Measurements from ENCODE around the gene SLC1A1. TPM values are rescaled to one million over a fixed set of nuclear protein-coding genes. Genes with fewer than 3 reads are reported as not detected.

SLC1A1 gene
- total RNA-seq (2014; rRNA removed; shearing (Covaris generic)): 39.4 and 40.7 TPM in 2 replicates

DNA sequence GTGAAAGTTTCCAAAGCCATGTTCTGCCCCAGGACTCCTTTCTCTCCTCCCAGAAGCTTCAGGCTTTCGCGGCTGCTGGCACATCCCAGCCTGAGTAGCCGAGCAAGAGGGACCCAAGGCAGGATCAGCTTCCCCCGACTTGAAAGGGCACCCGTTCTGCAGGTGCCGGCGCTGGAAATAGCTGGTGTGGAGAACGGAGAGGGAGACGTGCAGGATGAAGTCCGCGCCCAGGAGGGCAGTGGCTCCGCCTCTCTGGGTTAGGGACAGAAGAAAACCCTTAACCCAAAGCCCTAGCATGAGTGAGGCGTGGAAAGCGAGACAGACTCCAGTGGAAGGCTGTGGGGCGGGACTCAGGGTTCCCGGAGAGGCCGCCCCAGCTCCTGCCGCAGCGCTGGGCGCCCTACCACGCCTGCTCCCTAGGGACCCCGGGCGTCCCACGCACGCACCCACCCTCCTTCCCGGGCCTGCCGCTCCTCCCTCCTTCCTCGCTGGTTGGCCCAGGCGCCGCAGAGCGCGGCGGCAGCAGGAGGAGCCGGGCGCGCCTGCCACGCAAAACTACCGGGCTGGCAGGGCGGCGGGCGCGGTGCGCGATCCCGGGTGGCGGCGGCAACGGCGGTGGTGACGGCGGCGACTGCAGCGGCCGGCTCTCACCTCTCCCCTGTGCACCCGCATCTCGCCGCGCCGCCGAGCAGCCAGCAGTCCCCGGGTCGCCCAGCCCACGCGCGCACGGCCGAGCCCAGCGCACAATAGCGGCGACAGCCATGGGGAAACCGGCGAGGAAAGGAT is at the start of gene SLC1A1:
TSS of gene SLC1A1 (plus strand) at position 550 of the 786 bp plus-strand sequence. CDS start at position 762, 212 bp downstream.
- peak; percentile 88 for DNase-seq (ENCODE audit: low spot score)

DNA sequence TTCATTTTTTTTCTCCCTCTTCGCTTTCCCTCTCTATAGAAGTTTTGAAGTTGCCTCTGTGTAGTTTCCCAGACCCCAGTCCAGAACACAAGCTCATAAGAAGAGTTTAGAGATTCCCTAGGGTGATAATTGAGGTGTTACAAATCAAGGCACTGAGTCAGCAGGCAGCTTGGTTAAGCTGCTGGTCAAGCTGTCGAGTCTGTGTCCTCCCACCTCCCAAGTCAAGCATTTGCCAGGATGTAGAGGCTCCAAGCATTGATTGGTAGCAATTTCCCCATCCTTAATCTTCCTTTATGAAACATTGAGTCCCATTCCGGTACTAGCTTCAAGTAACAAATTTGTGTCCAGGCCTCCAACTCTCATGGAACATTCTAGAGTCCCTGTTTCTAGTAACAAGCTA is 47.5 kb upstream of the SLC1A1 start:
- DNase-seq (ENCODE audit: low spot score): no peak

DNA sequence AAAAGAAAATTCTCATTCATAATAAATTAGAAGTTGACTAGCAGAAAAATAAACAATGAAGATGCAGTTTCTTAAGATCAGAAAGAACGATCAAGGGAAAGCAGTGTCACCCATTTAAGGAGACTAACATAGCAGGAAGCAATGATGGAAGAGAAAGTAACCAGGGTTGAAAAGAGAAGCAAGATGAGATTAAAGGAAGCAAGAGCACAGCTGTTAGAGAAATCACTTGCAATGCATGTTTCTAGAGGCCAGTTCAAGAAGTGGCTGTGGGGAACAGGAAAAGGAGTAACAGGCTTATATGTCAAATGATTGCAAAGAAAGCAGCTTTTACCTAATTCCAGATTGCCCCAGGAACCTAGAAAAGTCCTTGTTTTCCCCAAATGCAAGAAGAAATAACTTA is 46.8 kb upstream of the SLC1A1 start:
- DNase-seq (ENCODE audit: low spot score): no peak

DNA sequence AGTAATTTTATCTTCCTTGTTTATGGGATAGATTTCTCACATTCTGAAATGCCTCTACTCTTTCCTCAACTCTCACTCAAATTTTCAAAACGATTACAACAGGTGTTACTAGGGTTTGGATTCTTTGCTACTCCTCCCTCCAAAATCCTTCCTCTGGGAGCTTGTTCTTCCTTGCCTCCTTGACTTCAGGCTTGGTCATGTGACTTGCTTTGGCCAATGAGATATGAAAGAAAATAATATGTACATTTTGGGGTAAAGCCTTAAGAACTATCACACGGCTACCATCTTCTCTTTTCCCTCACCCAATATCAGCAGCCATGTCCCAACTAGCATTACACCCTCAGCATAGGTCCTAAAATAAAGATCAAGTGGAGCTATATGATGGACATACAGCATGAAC is 28.8 kb upstream of the SLC1A1 start:
- DNase-seq (ENCODE audit: low spot score): no peak

DNA sequence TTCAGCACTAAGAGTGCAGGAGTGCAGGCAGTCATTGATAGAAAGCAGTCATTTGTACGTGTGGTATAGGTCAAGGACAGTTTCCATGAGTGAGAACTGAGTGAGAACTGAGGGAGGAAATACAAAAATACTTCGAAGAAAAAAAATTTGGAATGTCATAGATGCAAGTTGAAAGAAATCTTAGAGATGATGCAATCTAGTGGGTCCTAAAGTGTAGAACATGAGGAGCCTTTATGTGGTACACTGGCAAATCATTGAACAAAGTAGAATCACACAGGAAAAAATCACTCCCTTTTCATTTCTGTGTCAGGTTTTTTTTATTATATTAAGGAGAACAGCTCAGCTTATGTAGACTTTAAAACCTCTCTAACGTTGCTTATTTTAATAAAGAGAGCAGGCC is 26.4 kb upstream of the SLC1A1 start:
- DNase-seq (ENCODE audit: low spot score): no peak

DNA sequence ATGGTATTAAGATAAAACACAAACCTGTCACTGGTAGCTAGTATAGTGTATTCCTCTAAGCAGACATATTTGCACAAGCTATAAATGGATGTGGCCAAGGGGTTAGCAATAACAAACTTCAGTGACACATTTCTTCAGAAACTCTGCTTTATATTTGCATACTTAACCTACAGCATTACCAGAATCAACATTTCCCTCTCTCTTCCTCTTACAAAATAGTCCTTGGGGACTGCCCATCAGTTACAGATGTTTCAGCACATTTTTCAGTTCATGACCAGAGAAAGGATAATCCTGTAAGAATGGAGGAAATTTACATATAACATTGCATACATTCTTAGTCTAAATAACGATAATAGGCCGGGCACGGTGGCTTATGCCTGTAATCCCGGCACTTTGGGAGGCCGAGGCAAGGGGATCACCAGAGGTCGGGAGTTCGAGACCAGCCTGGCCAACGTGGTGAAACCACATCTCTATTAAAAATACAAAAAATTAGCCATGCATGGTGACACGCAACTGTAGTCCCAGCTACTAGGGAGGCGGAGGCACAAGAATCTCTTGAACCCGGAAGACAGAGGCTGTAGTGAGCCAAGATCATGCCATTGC is 25.3 kb upstream of the SLC1A1 start:
- no peak for DNase-seq (ENCODE audit: low spot score)

DNA sequence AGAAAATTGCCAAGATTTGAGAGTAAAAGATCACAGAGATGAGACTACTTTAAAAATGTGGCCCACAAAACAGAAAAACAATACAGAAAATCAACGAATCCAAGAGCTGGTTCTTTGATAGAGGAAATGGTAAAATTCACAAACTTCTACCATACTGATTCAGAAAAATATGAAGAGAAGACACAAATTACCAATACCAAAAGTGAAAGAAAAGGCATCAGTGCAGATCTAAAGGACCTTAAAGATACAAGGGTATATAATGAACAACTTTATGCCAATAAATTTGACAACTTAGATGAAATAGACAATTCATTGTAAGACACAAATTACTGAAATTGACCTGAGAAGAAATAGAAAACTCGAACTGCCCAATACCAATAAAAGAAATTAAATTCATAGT is 24.4 kb upstream of the SLC1A1 start:
- DNase-seq (ENCODE audit: low spot score): no peak

DNA sequence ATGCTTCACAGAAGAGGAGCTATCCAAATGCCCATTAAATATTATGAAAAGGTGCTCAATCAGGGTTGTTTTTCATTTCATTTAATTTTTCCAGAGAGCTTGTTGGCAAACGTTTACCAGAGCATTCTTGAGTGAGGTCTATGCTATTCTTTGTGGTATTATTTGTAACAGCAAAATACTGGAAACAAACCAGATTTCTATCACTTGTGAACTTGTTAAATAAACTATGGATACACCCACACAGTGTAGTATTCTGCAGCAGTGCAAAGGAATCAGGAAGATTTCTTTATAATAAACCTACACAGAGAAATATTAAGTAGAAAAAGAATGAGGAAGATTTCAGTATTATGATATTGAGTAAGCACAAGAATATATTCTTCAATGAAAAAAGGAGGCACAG is 15.0 kb upstream of the SLC1A1 start:
- DNase-seq (ENCODE audit: low spot score): no peak

DNA sequence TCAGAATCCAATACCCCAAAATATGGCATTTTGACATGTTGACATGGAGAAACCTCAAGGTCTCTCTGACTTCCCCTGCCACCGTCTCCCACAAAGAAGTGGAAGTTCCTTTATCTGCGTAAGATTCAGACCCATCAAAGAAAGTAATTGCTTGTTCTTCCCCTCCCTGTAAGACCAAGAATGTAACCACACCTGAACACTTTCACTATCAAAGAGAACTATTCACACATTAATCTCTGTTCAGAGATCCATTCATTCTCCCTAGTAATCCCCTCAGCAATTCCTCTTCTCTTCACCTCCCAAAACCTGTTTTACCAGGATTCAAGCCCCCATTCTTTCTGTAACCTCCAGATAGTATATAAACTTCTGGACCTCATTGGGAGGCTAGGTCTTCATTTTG is 4.1 kb upstream of the SLC1A1 start:
- DNase-seq (ENCODE audit: low spot score): no peak

DNA sequence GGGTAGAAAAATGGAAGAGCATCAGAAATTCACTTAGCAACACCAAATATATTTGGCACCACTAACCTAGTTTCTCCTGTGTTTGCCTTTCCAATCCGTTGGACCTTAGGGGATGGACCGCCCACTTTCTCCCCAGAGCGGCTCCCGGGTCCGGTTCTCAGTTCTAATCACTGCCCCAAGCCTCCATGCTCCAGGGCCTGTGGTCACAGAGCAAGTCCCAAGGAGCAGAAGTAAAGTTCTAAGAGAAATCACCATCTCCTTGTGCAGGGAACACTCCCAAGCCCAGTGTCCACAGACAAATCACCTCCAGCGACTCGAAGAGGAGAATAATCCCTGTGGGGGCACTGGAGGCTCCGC is 728 bp upstream of the SLC1A1 start:
- peak; percentile 62 for DNase-seq (ENCODE audit: low spot score)

DNA sequence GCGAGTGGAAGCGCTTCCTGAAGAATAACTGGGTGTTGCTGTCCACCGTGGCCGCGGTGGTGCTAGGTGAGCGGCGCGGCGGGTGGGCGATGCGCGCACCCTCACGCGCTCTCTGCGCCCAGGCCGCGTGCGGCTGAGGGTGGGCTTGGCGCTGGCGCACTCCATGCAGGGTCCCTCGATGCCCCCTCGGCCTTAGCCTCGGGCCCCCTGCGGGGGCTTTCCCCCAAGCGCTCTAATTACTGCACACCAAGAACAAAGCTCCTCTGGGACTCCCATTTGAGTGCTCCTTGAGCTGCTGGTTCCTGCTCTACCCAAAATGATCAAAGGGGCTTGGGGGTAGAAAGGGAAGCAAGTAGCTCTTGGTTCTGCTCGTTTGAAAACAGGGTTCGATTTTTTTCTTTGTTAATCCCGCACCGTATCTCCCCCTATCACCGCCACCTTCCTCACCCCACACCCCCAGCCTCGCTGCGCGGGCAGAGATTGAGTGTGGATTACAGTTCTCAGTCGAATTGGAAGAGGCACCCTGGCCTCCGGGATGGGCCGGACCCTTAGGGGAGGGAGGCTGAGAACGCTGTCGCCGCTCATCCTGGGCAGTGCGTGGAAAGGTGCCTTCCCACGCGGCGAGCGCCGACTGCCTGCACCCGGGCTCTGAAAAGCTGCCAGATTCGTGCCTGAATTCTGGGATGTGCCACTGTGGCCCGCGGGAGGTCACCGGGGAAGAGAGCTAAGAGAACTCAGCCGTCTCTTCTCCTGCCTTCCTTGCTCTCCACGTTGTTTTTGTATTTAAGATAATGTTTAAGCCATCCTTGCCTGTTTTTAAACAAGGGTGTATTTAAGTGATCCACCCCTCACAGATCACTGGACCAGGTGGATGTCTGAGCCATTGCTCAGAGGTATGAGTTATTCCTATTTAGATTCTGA is 697 bp downstream of the SLC1A1 start:
- DNase-seq (ENCODE audit: low spot score): peak; percentile 58

DNA sequence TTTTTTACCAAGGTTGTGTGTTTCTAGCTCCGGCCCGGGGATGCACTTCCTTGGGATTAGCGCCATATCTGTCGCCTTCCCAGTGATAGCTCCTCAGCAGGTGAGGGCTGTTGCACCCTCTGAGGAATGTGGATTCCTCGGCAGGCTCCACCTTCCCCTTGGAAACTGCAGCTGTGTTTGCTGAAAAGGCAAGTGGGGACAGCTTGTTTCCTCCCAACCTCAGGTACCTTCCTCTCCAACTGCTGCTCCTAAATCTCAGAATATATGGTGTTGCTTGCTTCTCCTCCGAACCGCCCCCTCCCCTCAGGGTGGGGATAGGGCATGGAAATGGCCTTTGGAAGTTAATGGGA is 1.3 kb downstream of the SLC1A1 start:
- DNase-seq (ENCODE audit: low spot score): peak; percentile 82

DNA sequence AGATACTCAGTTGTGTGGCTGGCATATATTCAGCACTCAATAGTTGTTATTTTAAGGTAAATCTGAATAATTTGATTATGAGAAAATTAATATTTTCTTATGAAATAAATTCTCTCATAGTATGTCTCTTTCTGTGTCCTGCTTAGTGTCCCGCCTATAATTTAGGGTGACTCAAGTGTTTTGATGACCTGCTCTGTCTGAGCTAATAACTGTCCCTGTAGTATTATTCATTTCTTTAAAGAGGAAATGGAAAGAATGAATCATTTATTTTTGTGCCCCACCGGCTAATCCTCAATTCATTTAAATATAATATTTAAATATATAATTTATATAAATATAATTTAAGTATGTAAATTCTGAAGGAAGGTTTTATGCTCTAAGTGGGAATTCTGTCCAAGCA is 4.1 kb downstream of the SLC1A1 start:
- no peak for DNase-seq (ENCODE audit: low spot score)

DNA sequence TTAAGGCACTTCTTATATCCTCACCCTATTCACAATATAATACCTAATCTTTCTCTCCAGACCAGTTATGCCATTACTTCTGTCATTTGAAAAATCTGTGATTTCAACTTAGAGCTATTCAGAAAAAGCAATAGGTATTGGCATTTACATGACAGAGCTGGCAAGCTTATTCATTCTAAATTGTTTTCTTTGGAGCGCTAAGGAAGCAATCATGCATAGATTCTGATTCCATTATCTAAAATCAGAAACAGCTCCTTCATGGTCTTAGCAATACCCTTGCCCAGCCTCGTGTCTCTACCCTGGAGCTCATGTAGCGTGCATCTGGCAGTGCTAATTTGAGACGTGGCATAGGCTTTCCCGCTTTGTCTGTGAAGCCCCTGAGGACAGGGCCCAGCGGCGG is 4.5 kb downstream of the SLC1A1 start:
- no peak for DNase-seq (ENCODE audit: low spot score)

DNA sequence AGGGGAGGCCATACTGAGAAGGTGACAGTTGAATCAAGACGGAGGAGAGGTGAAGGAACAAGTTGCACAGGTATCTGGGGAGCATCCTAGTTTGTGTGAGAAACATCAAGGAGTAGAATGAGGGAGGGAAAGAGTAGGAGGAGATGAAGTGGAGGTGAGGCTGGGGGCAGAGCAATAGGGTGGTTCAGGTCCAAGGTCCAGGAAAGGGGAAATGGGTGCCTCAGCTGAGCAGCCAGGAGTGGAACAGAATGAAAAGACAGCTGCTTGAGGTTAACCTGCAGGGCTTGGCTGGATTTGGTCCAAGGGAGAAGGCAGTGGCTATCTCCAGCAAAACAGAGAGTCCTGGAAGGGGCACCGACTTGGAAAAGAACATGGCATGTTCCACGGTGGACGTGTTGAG is 5.3 kb downstream of the SLC1A1 start:
- peak; percentile 58 for DNase-seq (ENCODE audit: low spot score)

DNA sequence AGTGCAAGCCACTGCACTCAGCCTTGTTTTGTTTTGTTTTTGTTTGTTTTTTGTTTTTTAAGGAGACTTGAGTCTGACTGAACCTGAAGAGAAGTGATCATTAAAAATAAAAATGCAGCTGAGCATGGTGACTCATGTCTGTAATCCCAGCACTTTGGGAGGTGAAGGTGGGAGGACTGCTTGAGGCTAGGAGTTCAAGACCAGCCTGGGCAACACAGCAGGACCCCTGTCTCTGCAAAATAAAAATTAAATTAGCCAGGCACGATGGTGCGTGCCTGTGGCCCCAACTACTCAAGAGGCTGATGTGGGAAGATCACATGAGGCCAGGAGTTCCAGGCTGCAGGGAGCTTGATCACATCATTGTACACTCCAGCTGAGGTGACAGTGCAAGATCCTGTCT is 6.2 kb downstream of the SLC1A1 start:
- DNase-seq (ENCODE audit: low spot score): no peak

DNA sequence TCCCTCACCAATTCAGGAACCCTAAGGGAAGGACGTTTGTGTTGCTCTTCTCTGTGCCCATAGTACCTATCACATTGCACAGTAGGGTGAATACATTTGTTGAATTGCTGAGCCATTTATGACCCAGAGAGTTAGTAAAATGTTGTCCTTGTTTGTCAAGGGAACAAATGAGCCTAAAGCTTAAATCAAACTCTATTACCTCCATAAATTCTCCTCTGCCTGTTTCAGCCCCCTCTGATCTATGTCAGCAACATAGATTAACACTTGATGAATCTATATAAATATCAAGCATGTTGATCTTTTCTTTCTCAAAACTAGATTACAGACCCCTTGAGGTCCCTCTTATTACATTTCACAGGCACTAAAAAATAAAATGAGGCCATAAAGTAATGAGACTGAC is 7.1 kb downstream of the SLC1A1 start:
- DNase-seq (ENCODE audit: low spot score): no peak

DNA sequence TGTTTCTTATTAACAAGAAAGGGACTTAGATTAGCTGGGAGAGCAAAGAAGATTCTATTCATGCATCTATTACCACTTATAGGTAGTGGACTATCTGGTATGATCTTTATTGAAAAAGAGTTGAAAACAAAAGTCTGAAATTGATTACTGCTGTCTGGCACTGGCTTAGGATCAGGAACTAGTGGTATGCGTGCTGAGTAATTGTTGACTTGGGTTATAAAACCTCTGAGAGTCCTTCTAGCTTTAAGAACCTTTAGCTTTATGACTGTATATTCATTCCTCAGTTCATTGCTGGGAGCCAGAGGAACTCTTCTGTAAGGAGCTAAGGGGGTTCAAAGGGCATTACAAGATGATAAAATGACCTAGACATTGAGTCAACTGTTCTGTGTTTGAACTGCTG is 7.6 kb downstream of the SLC1A1 start:
- DNase-seq (ENCODE audit: low spot score): peak; percentile 66

DNA sequence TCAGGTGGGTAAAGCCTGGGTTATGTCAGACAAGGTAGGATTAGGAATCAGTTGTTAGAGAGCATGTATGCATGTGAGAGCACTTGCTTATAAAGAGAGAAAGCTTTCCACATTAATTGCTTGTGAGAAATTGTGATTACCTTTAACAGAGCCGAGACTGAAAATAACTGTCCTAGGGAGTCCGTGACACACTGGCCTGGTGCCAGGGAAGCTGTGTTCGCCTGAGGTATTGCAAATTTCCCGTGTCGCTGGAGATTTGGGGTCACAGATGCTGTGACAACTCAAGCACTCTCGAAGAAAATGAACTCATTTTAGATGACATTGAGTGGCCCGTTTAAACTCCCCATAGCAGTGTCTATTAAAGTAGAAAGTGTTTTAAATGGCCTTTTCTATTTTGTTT is 9.6 kb downstream of the SLC1A1 start:
- DNase-seq (ENCODE audit: low spot score): no peak

DNA sequence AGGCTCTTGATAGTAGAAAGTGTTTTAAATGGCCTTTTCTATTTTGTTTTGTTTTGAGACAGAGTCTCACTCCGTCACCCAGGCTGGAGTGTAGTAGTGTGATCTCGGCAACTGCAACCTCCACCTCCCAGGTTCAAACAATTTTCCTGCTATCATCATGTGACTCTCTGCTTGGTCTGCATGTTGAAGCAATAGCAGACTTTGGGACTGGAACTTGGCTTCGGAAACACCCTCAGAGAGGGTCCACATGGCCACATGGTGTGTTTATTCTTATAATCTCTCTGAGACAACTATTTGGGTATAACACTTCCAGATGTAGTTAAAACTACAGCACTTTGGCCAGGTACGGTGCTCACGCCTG is 10.9 kb downstream of the SLC1A1 start:
- DNase-seq (ENCODE audit: low spot score): no peak

DNA sequence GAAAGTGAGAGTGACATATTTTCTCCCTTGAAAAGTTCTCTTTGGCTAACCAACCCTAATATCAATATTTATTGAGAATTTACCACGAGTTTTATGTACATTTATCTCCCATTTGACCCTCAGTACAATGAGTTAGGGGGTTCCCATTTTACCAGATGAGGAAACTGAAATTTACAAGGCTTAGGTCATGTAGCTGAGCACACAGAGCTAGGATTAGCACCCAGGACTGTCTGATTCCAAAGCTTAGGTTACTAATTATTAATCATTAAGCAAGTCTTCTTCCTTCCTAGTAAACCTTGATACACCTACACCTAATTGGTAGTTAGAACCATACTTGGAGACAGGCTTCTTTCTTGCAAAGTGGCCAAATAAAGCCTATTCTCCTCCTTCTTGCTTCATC is 12.2 kb downstream of the SLC1A1 start:
- no peak for DNase-seq (ENCODE audit: low spot score)

DNA sequence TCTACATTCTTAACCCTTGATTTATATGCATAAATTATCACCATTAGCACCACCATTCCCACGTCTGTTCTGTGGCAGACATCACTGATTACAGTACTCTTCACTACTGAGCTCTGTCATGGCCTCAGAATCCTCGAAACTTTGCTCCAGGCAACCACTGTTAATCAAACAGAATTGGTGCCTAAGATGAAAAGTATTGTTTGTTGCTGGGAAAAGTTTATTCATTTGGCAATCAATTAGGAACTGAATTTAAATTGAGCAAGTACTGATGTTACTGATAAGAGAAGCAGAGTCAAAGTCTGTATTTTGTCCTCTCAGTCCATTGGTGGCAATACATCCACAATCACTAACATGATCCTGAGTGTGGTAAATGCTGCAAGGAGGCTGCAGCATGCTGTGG is 12.8 kb downstream of the SLC1A1 start:
- no peak for DNase-seq (ENCODE audit: low spot score)

DNA sequence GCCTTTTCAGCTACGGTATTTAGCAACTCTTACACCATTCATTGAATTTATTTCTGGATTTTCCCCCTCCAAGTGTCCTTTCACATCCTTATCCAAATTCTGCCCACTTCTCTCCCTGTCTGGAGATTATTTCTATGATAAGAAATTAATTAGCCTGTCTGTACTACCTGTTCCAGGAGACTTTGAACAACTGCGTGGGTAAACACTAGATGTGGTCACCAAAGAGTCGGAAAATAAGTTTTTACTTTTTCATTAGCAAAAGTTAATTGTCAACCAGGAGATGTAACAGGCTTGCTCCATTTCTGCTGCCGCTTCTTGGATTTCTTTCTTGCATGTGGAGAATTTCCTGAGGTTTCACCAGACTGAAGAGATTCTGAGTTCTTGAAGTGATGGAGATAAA is 14.0 kb downstream of the SLC1A1 start:
- DNase-seq (ENCODE audit: low spot score): no peak
